ENCODE measurements around the gene EPC2. TPM values are rescaled to one million over a fixed set of nuclear protein-coding genes. Genes with fewer than 3 reads are reported as not detected.

Gene EPC2
- total RNA-seq, 1 donor from 2014 or later: 52.1 TPM

GRCh38 chr2:148614322-148615049, 30.1 kb upstream of the EPC2 start:
- no peaks in the 10 kb centered on the region for H3K36me3 Mint-ChIP-seq (ENCODE audit: low read depth)
- CTCF ChIA-PET: interaction anchor here (0.9 kb wide), 1 partner anchor 624 kb away, joined by 3 read pairs; no protein-coding TSS in a partner anchor
- H3K4me1 Mint-ChIP-seq: peaks cover 20% of the 10 kb centered on the region
- TF ChIP-seq CTCF (IDR thresholded peaks at IDR 0.05): no peak
- peak overlapping the region; percentile 59 for H3K27ac Mint-ChIP-seq
- peak overlapping the region; percentile 0 for H3K4me3 Mint-ChIP-seq
- intact Hi-C loops (cut with micrococcal nuclease): loop anchor here (1.0 kb wide), 1 partner anchor 31 kb away; no protein-coding TSS in a partner anchor
- H3K27me3 Mint-ChIP-seq: no peaks in the 10 kb centered on the region
- peak; percentile 89 for ATAC-seq (ENCODE audit: low read depth)
- no peaks in the 10 kb centered on the region for H3K9me3 Mint-ChIP-seq
- POLR2A ChIA-PET: interaction anchor here (0.6 to 1.1 kb wide), 4 partner anchors 30 to 100 kb away, joined by 3 to 11 read pairs (median 6); no protein-coding TSS in a partner anchor
- no peak for DNase-seq

- Mint-ChIP-seq H3K4me3 (no peak overlapping the region), H3K9me3 (no peaks in the 10 kb centered on the region), H3K27me3 (no peaks in the 10 kb centered on the region), H3K27ac (no peak overlapping the region), H3K36me3 (ENCODE audit: low read depth) (no peaks in the 10 kb centered on the region), H3K4me1 (peaks cover 28% of the 10 kb centered on the region)
- no peak for DNase-seq
- no peak for TF ChIP-seq CTCF (IDR thresholded peaks at IDR 0.05)
- no peak for ATAC-seq (ENCODE audit: low read depth)
- ChIA-PET POLR2A (no interaction called here), CTCF (no interaction called here)
- intact Hi-C loops (cut with micrococcal nuclease): no loop called here
Measured at GRCh38 chr2:148615381-148615841, 29.1 kb upstream of the EPC2 start.

- Mint-ChIP-seq H3K4me3 (no peak overlapping the region), H3K27ac (no peak overlapping the region), H3K9me3 (no peaks in the 10 kb centered on the region), H3K36me3 (ENCODE audit: low read depth) (no peaks in the 10 kb centered on the region), H3K4me1 (peaks cover 28% of the 10 kb centered on the region), H3K27me3 (no peaks in the 10 kb centered on the region)
- ChIA-PET CTCF (no interaction called here), POLR2A (interaction anchor here (0.8 kb wide), 1 partner anchor 594 kb away, joined by 4 read pairs; no protein-coding TSS in a partner anchor)
- DNase-seq (no peak), ATAC-seq (ENCODE audit: low read depth) (no peak)
- intact Hi-C loops (cut with micrococcal nuclease): no loop called here
- TF ChIP-seq CTCF (IDR thresholded peaks at IDR 0.05): no peak
Measured at GRCh38 chr2:148616662-148617061, 27.9 kb upstream of the EPC2 start.

- ChIA-PET POLR2A (interaction anchor here (0.8 kb wide), 1 partner anchor 594 kb away, joined by 4 read pairs; no protein-coding TSS in a partner anchor), CTCF (no interaction called here)
- Mint-ChIP-seq H3K9me3 (no peaks in the 10 kb centered on the region), H3K27ac (no peak overlapping the region), H3K27me3 (no peaks in the 10 kb centered on the region), H3K4me1 (peaks cover 28% of the 10 kb centered on the region), H3K36me3 (ENCODE audit: low read depth) (no peaks in the 10 kb centered on the region), H3K4me3 (no peak overlapping the region)
- intact Hi-C loops (cut with micrococcal nuclease): no loop called here
- ATAC-seq (ENCODE audit: low read depth): no peak
- TF ChIP-seq CTCF (IDR thresholded peaks at IDR 0.05): no peak
- DNase-seq: no peak
Measured at GRCh38 chr2:148617219-148617618, 27.3 kb upstream of the EPC2 start.

GRCh38 chr2:148619560-148620195, 24.9 kb upstream of the EPC2 start:
- Mint-ChIP-seq H3K36me3 (ENCODE audit: low read depth) (no peaks in the 10 kb centered on the region), H3K9me3 (no peaks in the 10 kb centered on the region), H3K27me3 (no peaks in the 10 kb centered on the region), H3K4me1 (peaks cover 20% of the 10 kb centered on the region), H3K4me3 (no peak overlapping the region), H3K27ac (peak overlapping the region; percentile 83)
- intact Hi-C loops (cut with micrococcal nuclease): loop anchor here (1.0 kb wide), 1 partner anchor 25 kb away; the partner anchor contains the start of gene EPC2
- ChIA-PET POLR2A (no interaction called here), CTCF (no interaction called here)
- ATAC-seq (ENCODE audit: low read depth) (peak; percentile 82), DNase-seq (no peak)
- no peak for TF ChIP-seq CTCF (IDR thresholded peaks at IDR 0.05)

Measured in activated B cell treated with CpG ODN at 0.5 μM for 24 hours (primary cell).